Mesendoderm (in vitro differentiated cells): ENCODE results near the gene RAP1GDS1.
"Not testable (repeated sequence)": the region's sequence is repeated elsewhere in the genome, so short reads cannot be mapped to it uniquely, and the experiment has no call there.

ENCODE experiments used
- DNase-seq: peaks from one replicate; pipeline ENCODE4 v3.0.0; 2013
- H2AK5ac ChIP-seq: 2 replicates; pipeline ENCODE4 v1.6.1; 2013; ENCODE audit warnings: low read length, inconsistent platforms
- H2BK120ac ChIP-seq: 2 replicates; pipeline ENCODE4 v1.6.1; 2013; ENCODE audit warnings: low read depth, mild to moderate bottlenecking, low read length, moderate library complexity, mixed read lengths
- H2BK15ac ChIP-seq: replicated peaks from 2 replicates; pipeline ENCODE4 v1.6.1; 2013; ENCODE audit warnings: low read depth, mild to moderate bottlenecking, moderate library complexity
- H2BK5ac ChIP-seq: 2 replicates; pipeline ENCODE4 v1.6.1; 2013; ENCODE audit warnings: low read length, inconsistent platforms
- H3K18ac ChIP-seq: 2 replicates; pipeline ENCODE4 v1.6.1; 2013; ENCODE audit warnings: mild to moderate bottlenecking, low read length, mixed read lengths
- H3K23ac ChIP-seq: one replicate; pipeline ENCODE4 v1.6.1; 2013; ENCODE audit warnings: low read length
- H3K27ac ChIP-seq: 2 replicates; pipeline ENCODE4 v1.5.1; 2013; ENCODE audit warnings: low read depth, mild to moderate bottlenecking, inconsistent platforms, low read length, moderate library complexity
- H3K27me3 ChIP-seq: 2 replicates; pipeline ENCODE4 v1.6.1; 2013; ENCODE audit warnings: low read length, control low read depth, mild to moderate bottlenecking, inconsistent platforms; ENCODE audit not compliant: insufficient read depth, poor library complexity
- H3K36me3 ChIP-seq: 2 replicates; pipeline ENCODE4 v1.6.1; 2013; ENCODE audit warnings: low read length, inconsistent platforms; ENCODE audit not compliant: control insufficient read depth, insufficient read depth
- H3K4ac ChIP-seq: one replicate; pipeline ENCODE4 v1.6.1; 2013; ENCODE audit warnings: low read depth, mild to moderate bottlenecking, low read length, moderate library complexity
- H3K4me1 ChIP-seq: 2 replicates; pipeline ENCODE4 v1.6.1; 2013; ENCODE audit warnings: low read depth, low read length, inconsistent platforms; ENCODE audit not compliant: control insufficient read depth
- H3K4me2 ChIP-seq: 2 replicates; pipeline ENCODE4 v1.6.1; 2013; ENCODE audit warnings: low read length
- H3K4me3 ChIP-seq: 2 replicates; pipeline ENCODE4 v1.5.1; 2013; ENCODE audit warnings: mild to moderate bottlenecking, low read length
- H3K56ac ChIP-seq: one replicate; pipeline ENCODE4 v1.6.1; 2013; ENCODE audit warnings: low read length
- H3K79me1 ChIP-seq: 2 replicates; pipeline ENCODE4 v1.6.1; 2013; ENCODE audit warnings: low read length, inconsistent platforms
- H3K79me2 ChIP-seq: 2 replicates; pipeline ENCODE4 v1.6.1; 2013; ENCODE audit warnings: mild to moderate bottlenecking, low read length; ENCODE audit not compliant: control insufficient read depth, insufficient read depth
- H3K9ac ChIP-seq: 2 replicates; pipeline ENCODE4 v1.6.1; 2013; ENCODE audit warnings: low read length, inconsistent platforms
- H4K5ac ChIP-seq: one replicate; pipeline ENCODE4 v1.6.1; 2013; ENCODE audit warnings: low read length
- H4K8ac ChIP-seq: one replicate; pipeline ENCODE4 v1.6.1; 2013; ENCODE audit warnings: low read depth, mild to moderate bottlenecking, control low read depth, low read length, moderate library complexity
- WGBS: extraction: QIAGEN DNeasy Blood & Tissue Kit; methylation state at CpG from one replicate; pipeline ENCODE4 v1.1.7; 2013; ENCODE audit warnings: low lambda C conversion rate, missing lambda C conversion rate; ENCODE audit not compliant: insufficient coverage; ENCODE audit errors: extremely low coverage; 5-methylcytosine and 5-hydroxymethylcytosine counted together

Gene RAP1GDS1

GRCh38 chr4:98399915-98400314 lies 138.7 kb downstream of the RAP1GDS1 start:
- no peaks in the 10 kb centered on the region for H3K36me3 ChIP-seq
- no peak overlapping the region for H3K23ac ChIP-seq
- H2BK120ac ChIP-seq: no peak overlapping the region
- DNase-seq: no peak
- H3K79me2 ChIP-seq: no peaks in the 10 kb centered on the region
- no peak overlapping the region for H3K18ac ChIP-seq
- H2BK15ac ChIP-seq: no peak overlapping the region
- H3K27me3 ChIP-seq: no peaks in the 10 kb centered on the region
- no peak overlapping the region for H2BK5ac ChIP-seq
- no peak overlapping the region for H4K5ac ChIP-seq
- no peak overlapping the region for H3K4ac ChIP-seq
- WGBS: no CpG with 5 or more reads among the region's 1 CpG
- H3K4me1 ChIP-seq: no peaks in the 10 kb centered on the region
- H2AK5ac ChIP-seq: no peak overlapping the region
- H3K56ac ChIP-seq: no peak overlapping the region
- no peak overlapping the region for H3K27ac ChIP-seq
- H3K9ac ChIP-seq: no peak overlapping the region
- no peaks in the 10 kb centered on the region for H3K79me1 ChIP-seq
- H3K4me3 ChIP-seq: no peak overlapping the region
- H4K8ac ChIP-seq: no peak overlapping the region
- H3K4me2 ChIP-seq: no peak overlapping the region

GRCh38 chr4:98406819-98407218 lies 145.6 kb downstream of the RAP1GDS1 start:
- no peak overlapping the region for H2BK120ac ChIP-seq
- WGBS: no CpG with 5 or more reads among the region's 2 CpGs

GRCh38 chr4:98411731-98412130 lies 150.5 kb downstream of the RAP1GDS1 start:
- Histone ChIP-seq H3K23ac (no peak overlapping the region), H2AK5ac (no peak overlapping the region), H3K9ac (no peak overlapping the region), H2BK5ac (no peak overlapping the region), H4K8ac (no peak overlapping the region), H3K79me2 (no peaks in the 10 kb centered on the region), H4K5ac (no peak overlapping the region), H3K4me3 (no peak overlapping the region), H3K4me2 (no peak overlapping the region), H3K79me1 (no peaks in the 10 kb centered on the region), H3K18ac (no peak overlapping the region), H2BK120ac (no peak overlapping the region), H3K27ac (no peak overlapping the region), H2BK15ac (no peak overlapping the region), H3K36me3 (no peaks in the 10 kb centered on the region), H3K27me3 (no peaks in the 10 kb centered on the region), H3K56ac (no peak overlapping the region), H3K4ac (no peak overlapping the region), H3K4me1 (no peaks in the 10 kb centered on the region)
- no CpG with 5 or more reads among the region's 2 CpGs for WGBS
- no peak for DNase-seq

More at GRCh38 chr4:98406819-98407218, 145.6 kb downstream of the RAP1GDS1 start:
- no peak overlapping the region for H3K18ac ChIP-seq
- no peaks in the 10 kb centered on the region for H3K79me1 ChIP-seq
- H2BK15ac ChIP-seq: no peak overlapping the region
- DNase-seq: no peak
- no peaks in the 10 kb centered on the region for H3K79me2 ChIP-seq
- H2AK5ac ChIP-seq: no peak overlapping the region
- H3K4me2 ChIP-seq: no peak overlapping the region
- H3K4me1 ChIP-seq: no peaks in the 10 kb centered on the region
- H3K4me3 ChIP-seq: no peak overlapping the region
- no peak overlapping the region for H3K23ac ChIP-seq
- H3K4ac ChIP-seq: no peak overlapping the region
- no peak overlapping the region for H2BK5ac ChIP-seq
- no peak overlapping the region for H3K56ac ChIP-seq
- no peak overlapping the region for H4K5ac ChIP-seq
- H3K36me3 ChIP-seq: no peaks in the 10 kb centered on the region
- H3K9ac ChIP-seq: no peak overlapping the region
- no peak overlapping the region for H4K8ac ChIP-seq
- no peak overlapping the region for H3K27ac ChIP-seq
- H3K27me3 ChIP-seq: no peaks in the 10 kb centered on the region

GRCh38 chr4:98416844-98417243 lies 155.7 kb downstream of the RAP1GDS1 start:
- Histone ChIP-seq H2BK5ac (no peak overlapping the region), H2AK5ac (no peak overlapping the region), H3K79me1 (no peaks in the 10 kb centered on the region), H2BK120ac (no peak overlapping the region), H2BK15ac (no peak overlapping the region), H3K27me3 (no peaks in the 10 kb centered on the region), H3K36me3 (no peaks in the 10 kb centered on the region), H3K4ac (no peak overlapping the region), H3K4me1 (no peaks in the 10 kb centered on the region), H4K8ac (no peak overlapping the region), H3K23ac (no peak overlapping the region), H3K18ac (no peak overlapping the region), H3K79me2 (no peaks in the 10 kb centered on the region), H4K5ac (no peak overlapping the region), H3K9ac (no peak overlapping the region), H3K4me2 (no peak overlapping the region), H3K56ac (no peak overlapping the region), H3K4me3 (no peak overlapping the region), H3K27ac (no peak overlapping the region)
- no peak for DNase-seq

- WGBS: no CpG with 5 or more reads among the region's 3 CpGs
- not testable (repeated sequence) for H3K79me1 ChIP-seq, H3K36me3 ChIP-seq, H4K8ac ChIP-seq, H2AK5ac ChIP-seq, H4K5ac ChIP-seq, H3K23ac ChIP-seq, H3K4me1 ChIP-seq, H2BK5ac ChIP-seq, H3K79me2 ChIP-seq, H3K18ac ChIP-seq, H3K4me3 ChIP-seq, DNase-seq, H3K27me3 ChIP-seq, H3K56ac ChIP-seq, H3K27ac ChIP-seq, H3K4me2 ChIP-seq, H3K4ac ChIP-seq, H2BK120ac ChIP-seq, H2BK15ac ChIP-seq, H3K9ac ChIP-seq
Observed at GRCh38 chr4:98420151-98420550, 159.0 kb downstream of the RAP1GDS1 start.

- Histone ChIP-seq H3K4ac (no peak overlapping the region), H4K5ac (no peak overlapping the region), H3K18ac (no peak overlapping the region), H2AK5ac (no peak overlapping the region), H2BK15ac (no peak overlapping the region), H2BK5ac (no peak overlapping the region), H3K4me2 (no peak overlapping the region), H3K27me3 (no peaks in the 10 kb centered on the region), H3K79me1 (no peaks in the 10 kb centered on the region), H3K23ac (no peak overlapping the region), H3K56ac (no peak overlapping the region), H3K27ac (no peak overlapping the region), H3K9ac (no peak overlapping the region), H2BK120ac (no peak overlapping the region), H3K4me3 (no peak overlapping the region), H3K36me3 (no peaks in the 10 kb centered on the region), H3K4me1 (no peaks in the 10 kb centered on the region), H4K8ac (no peak overlapping the region), H3K79me2 (no peaks in the 10 kb centered on the region)
- WGBS: no CpG with 5 or more reads among the region's 5 CpGs
- no peak for DNase-seq
Observed at GRCh38 chr4:98421111-98421510, 159.9 kb downstream of the RAP1GDS1 start.
